Activated naive CD4-positive, alpha-beta T cell treated with anti-CD3 and anti-CD28 coated beads, Interleukin-2, amount 50 U/mL, for 24 hours (primary cell): ENCODE results near the gene LMF1.
"Not testable (repeated sequence)": the region's sequence is repeated elsewhere in the genome, so short reads cannot be mapped to it uniquely, and the experiment has no call there.

Experiments used
- H3K27ac Mint-ChIP-seq: one replicate; pipeline ENCODE4 v1.8.0; 2021; ENCODE audit warnings: mild to moderate bottlenecking, mixed read lengths
- H3K27me3 Mint-ChIP-seq: one replicate; pipeline ENCODE4 v1.8.0; 2021; ENCODE audit warnings: mixed read lengths
- H3K36me3 Mint-ChIP-seq: one replicate; pipeline ENCODE4 v1.8.0; 2021; ENCODE audit warnings: mixed read lengths
- H3K4me1 Mint-ChIP-seq: one replicate; pipeline ENCODE4 v1.8.0; 2021; ENCODE audit warnings: mixed read lengths
- H3K4me3 Mint-ChIP-seq: one replicate; pipeline ENCODE4 v1.8.0; 2021; ENCODE audit warnings: mild to moderate bottlenecking, mixed read lengths
- H3K9me3 Mint-ChIP-seq: one replicate; pipeline ENCODE4 v1.8.0; 2021; ENCODE audit warnings: mixed read lengths

Gene LMF1

DNA sequence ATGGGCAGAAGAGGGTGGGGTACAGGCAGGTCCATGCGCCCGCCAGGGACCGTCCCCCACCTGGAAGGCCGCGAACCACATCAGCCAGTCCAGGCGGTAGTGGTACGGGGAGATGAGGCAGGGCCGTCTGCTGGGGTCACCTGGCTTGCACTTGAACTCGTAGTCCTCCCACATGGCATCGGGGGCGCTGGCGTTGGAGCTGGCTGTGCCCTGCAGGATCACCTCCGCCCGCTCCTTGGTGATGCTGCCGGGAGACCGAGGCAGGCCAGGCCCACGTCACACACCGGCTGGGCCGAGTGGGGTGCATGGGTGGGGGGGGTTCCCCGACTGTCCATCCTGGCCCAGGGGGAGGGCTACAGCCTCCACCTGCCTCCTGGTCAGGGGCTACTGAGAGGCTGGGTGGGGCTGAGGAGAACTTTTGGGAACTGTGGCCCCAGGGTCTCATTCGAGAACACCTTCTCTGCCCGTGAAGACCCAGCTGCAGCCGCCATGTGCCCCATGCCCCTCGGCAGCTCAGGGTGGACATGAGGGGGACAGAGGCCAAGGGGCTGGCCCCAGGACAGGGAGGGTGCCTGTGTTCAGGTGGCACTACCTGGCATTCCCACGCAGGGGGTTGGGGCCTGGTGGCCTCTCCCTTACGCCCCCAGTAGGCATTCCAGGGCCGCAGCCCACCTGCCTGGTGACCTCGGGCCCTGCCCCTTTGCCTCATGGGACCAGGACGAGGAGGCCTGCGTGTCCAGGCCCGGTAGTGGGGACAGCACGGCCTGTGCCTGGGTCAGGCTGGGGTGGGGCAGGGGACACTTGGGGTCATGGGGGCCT, 100.8 kb downstream of the LMF1 start:
- Mint-ChIP-seq H3K4me1 (no peaks in the 10 kb centered on the region), H3K27me3 (no peaks in the 10 kb centered on the region), H3K9me3 (no peaks in the 10 kb centered on the region), H3K27ac (no peak overlapping the region), H3K36me3 (peaks cover 2% of the 10 kb centered on the region), H3K4me3 (no peak overlapping the region)

- no peak overlapping the region for H3K27ac Mint-ChIP-seq
Measured at GRCh38 chr16:868846-869822, 101.7 kb downstream of the LMF1 start.

DNA sequence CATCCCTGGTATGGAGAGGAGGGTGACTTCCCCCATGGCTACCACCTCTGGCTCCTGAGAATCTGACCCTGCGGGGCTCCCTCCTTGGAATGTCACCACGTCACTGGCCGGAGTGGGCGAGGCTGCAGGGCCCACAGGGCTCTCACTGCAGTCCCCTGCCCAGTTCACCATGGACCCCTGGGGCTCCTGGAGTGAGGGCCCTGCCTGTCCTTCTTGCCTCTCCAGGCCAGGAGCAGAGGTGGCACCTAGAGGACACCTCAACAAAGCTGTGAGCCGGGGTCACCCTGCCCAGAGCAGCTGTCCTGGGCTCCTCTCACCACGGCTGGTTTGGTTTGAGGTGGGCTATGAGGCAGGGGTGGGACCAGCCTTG, 102.4 kb downstream of the LMF1 start:
- Mint-ChIP-seq H3K36me3 (peaks cover 3% of the 10 kb centered on the region), H3K4me3 (no peak overlapping the region), H3K27me3 (no peaks in the 10 kb centered on the region), H3K4me1 (no peaks in the 10 kb centered on the region), H3K9me3 (peaks cover 4% of the 10 kb centered on the region), H3K27ac (no peak overlapping the region)

More at GRCh38 chr16:868846-869822, 101.7 kb downstream of the LMF1 start:
- H3K36me3 Mint-ChIP-seq = peaks cover 2% of the 10 kb centered on the region
- H3K4me1 Mint-ChIP-seq = no peaks in the 10 kb centered on the region
- H3K4me3 Mint-ChIP-seq = no peak overlapping the region
- no peaks in the 10 kb centered on the region for H3K27me3 Mint-ChIP-seq
- H3K9me3 Mint-ChIP-seq = no peaks in the 10 kb centered on the region

DNA sequence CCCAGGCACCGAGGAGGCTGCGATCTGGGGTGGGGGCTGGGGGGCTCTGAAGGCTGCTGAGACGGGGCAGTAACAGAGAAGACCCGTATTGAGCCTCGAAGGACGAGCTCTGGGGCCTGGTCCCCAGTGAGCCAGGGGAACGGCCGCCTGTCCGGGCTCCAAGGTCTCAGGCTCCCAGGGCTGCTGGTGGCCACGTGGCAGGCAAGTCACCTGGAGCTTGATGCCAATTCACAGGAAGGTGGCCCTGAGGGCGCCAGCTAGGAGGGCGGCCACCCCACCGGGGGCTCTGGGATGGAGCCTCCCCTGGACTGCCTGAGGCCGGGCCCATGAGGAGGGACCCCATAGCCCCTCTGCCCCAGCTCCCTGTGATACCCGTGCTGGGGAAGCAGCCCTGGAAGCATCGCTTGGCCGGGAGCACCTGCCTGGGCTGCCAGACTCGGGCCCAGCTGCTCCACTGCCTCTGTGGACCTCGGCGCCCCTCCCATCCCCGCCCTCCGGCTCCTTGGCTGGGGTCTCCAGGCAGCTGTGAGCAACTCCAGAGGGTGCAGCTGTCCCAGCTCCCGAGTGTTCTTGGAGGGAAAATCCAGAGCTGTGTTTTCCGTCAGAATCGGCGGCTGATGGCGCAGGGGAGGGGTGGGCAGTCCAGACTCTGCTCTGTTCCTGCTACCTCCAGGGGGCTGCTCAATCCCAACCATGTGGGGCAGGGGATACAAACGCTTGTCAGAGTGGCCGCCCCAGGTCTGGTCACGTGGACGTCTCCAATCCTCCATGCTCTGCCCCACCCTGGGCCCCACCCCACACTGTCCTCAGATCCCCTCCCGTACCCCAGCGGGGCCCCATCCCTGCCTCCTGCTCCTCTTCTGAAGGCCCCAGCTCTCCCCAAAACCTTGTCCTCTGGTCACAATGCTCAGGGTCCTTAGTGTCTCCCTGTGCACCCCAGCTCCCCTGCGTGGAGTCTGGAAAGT, 103.1 kb downstream of the LMF1 start:
- no peak overlapping the region for H3K4me3 Mint-ChIP-seq
- H3K27ac Mint-ChIP-seq = no peak overlapping the region
- H3K27me3 Mint-ChIP-seq = no peaks in the 10 kb centered on the region

DNA sequence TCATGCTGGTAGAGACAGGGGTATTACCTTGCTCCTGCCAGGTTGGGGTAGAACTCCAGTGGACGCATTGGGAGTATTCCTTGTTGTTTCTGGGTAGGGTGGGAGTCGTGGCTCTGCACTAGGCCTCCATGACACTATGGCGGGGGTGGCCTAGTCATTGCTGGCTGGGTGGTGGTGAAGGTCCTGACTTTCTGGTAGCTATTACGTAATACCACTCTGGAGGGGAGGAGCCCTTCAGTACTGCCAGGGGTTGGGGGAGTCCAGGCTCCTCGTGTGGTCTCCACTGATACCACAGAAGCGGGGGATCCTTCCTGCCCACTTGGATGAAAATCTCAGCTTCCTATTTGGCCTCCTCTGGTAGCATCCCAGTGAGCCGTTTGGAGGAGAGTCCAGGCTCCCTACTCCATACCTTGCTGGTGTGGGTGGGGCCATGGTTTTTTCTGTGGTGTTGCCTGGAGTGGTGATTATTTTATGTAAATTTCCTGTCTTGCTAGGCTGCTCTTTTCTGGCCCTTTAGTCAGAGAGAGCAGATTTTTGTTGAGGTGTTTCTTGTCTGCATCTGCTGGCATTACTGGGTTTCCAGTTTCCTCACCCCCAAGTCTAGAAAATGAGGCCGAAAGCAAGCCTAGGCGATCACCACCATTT, 104.4 kb downstream of the LMF1 start:
- H3K27me3 Mint-ChIP-seq = no peaks in the 10 kb centered on the region
- no peak overlapping the region for H3K4me3 Mint-ChIP-seq
- H3K36me3 Mint-ChIP-seq = peaks cover 5% of the 10 kb centered on the region
- H3K4me1 Mint-ChIP-seq = no peaks in the 10 kb centered on the region
- no peak overlapping the region for H3K27ac Mint-ChIP-seq
- H3K9me3 Mint-ChIP-seq = peaks cover 5% of the 10 kb centered on the region

More for the DNA sequence above, 103.1 kb downstream of the LMF1 start:
- H3K4me1 Mint-ChIP-seq = no peaks in the 10 kb centered on the region
- H3K36me3 Mint-ChIP-seq = peaks cover 4% of the 10 kb centered on the region
- H3K9me3 Mint-ChIP-seq = peaks cover 5% of the 10 kb centered on the region

DNA sequence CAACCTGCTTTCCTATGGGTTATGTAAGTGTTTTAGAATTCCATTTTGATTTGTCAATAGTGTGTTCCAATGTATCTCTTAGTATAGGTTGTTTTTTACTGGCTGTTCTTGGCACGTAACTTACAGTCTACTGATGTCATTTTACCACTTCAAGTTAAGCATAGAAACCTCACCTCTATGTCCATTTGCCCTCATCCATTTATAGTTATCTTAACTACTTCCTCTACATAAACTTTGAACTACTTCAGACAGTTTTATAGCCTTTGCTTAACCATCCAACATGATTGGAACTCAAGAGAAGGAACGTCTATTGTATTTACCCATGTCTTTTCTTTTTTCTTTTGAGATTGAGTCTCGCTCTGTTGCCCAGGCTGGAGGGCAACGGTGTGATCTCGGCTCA, 105.8 kb downstream of the LMF1 start:
- Mint-ChIP-seq H3K4me1 (no peaks in the 10 kb centered on the region), H3K36me3 (peaks cover 9% of the 10 kb centered on the region), H3K4me3 (no peak overlapping the region), H3K27me3 (no peaks in the 10 kb centered on the region), H3K27ac (peak overlapping the region; percentile 30), H3K9me3 (peaks cover 5% of the 10 kb centered on the region)

GRCh38 chr16:861446-861845, 109.3 kb downstream of the LMF1 start:
- H3K27me3 Mint-ChIP-seq = no peaks in the 10 kb centered on the region
- peaks cover 5% of the 10 kb centered on the region for H3K9me3 Mint-ChIP-seq
- H3K27ac Mint-ChIP-seq = no peak overlapping the region
- peaks cover 7% of the 10 kb centered on the region for H3K36me3 Mint-ChIP-seq
- no peaks in the 10 kb centered on the region for H3K4me1 Mint-ChIP-seq
- no peak overlapping the region for H3K4me3 Mint-ChIP-seq

GRCh38 chr16:860891-861290, 109.9 kb downstream of the LMF1 start:
- H3K9me3 Mint-ChIP-seq = peaks cover 5% of the 10 kb centered on the region
- no peak overlapping the region for H3K4me3 Mint-ChIP-seq
- H3K36me3 Mint-ChIP-seq = peaks cover 7% of the 10 kb centered on the region
- no peaks in the 10 kb centered on the region for H3K27me3 Mint-ChIP-seq
- H3K4me1 Mint-ChIP-seq = no peaks in the 10 kb centered on the region
- H3K27ac Mint-ChIP-seq = no peak overlapping the region

GRCh38 chr16:858971-859370, 111.8 kb downstream of the LMF1 start:
- H3K27me3 Mint-ChIP-seq, H3K36me3 Mint-ChIP-seq, H3K9me3 Mint-ChIP-seq, H3K27ac Mint-ChIP-seq, H3K4me1 Mint-ChIP-seq, H3K4me3 Mint-ChIP-seq: not testable (repeated sequence)

GRCh38 chr16:858441-858840, 112.3 kb downstream of the LMF1 start:
- H3K4me1 Mint-ChIP-seq, H3K27me3 Mint-ChIP-seq, H3K4me3 Mint-ChIP-seq, H3K9me3 Mint-ChIP-seq, H3K36me3 Mint-ChIP-seq, H3K27ac Mint-ChIP-seq: not testable (repeated sequence)

GRCh38 chr16:856811-857210, 114.0 kb downstream of the LMF1 start:
- Mint-ChIP-seq H3K27me3 (no peaks in the 10 kb centered on the region), H3K27ac (no peak overlapping the region), H3K36me3 (peaks cover 4% of the 10 kb centered on the region), H3K4me1 (no peaks in the 10 kb centered on the region), H3K9me3 (no peaks in the 10 kb centered on the region), H3K4me3 (no peak overlapping the region)

GRCh38 chr16:856101-856500, 114.7 kb downstream of the LMF1 start:
- H3K27ac Mint-ChIP-seq = no peak overlapping the region
- H3K4me1 Mint-ChIP-seq = no peaks in the 10 kb centered on the region
- peaks cover 3% of the 10 kb centered on the region for H3K36me3 Mint-ChIP-seq
- H3K9me3 Mint-ChIP-seq = no peaks in the 10 kb centered on the region
- H3K27me3 Mint-ChIP-seq = no peaks in the 10 kb centered on the region
- no peak overlapping the region for H3K4me3 Mint-ChIP-seq

DNA sequence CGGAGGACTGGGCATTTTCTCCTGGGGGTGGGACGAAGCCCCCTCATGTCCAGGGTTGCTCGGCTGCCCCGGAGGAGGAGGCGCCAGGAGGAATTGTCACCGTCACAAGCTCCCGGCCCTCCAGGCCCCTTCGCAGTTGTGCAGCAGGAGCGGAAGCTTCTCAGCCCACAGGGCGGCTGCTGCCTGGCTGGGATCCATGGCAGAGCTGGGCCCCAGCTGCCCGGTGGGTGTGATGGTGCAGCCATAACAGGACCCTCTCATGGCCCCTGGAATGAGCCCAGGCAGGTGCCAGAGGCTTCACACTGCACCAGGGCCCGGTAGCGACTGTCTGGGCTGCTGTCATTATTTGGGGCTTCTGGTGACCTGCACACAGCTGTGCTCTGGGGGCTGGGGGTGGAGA, 115.3 kb downstream of the LMF1 start:
- Mint-ChIP-seq H3K27ac (no peak overlapping the region), H3K4me3 (no peak overlapping the region), H3K4me1 (no peaks in the 10 kb centered on the region), H3K27me3 (no peaks in the 10 kb centered on the region), H3K36me3 (no peaks in the 10 kb centered on the region), H3K9me3 (no peaks in the 10 kb centered on the region)

DNA sequence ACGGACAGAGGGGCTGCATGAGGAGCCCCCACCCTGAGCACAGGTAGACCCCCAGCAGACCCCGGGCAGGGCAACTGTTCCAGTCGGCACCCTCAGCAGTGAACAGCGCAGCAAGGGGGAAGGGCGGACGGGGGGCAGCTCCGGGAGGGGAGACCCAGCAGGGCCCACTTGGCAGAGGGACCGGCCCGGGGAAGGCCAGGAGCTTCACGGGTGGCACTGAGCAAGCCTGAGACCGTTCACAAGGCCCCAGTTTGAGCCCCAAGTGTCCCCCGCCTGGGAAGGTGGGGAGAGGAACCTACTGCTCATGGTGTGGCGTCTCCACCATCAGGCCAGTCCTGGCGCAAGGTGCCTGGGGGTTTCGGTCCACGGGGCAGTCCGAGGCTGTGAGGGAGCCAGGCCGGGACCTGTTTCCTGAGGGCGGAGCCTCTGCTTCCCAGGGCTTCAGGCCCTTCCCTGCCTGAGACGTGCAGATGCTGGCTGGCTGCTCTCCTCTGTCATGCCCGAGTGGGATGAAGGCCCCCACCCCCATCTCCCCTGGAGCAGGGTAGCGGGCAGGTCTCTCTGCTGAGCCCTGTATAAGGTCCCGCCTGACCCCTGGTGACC, 115.9 kb downstream of the LMF1 start:
- Mint-ChIP-seq H3K4me3 (no peak overlapping the region), H3K36me3 (no peaks in the 10 kb centered on the region), H3K27me3 (no peaks in the 10 kb centered on the region), H3K27ac (no peak overlapping the region), H3K4me1 (no peaks in the 10 kb centered on the region), H3K9me3 (no peaks in the 10 kb centered on the region)
